Effector CD8-positive, alpha-beta T cell (primary cell): Measurements from ENCODE around the gene PAK5.

Experiments used
- DNase-seq: peaks from one replicate; lab custom pipeline; 2025; lab: John Stamatoyannopoulos, UW

Gene PAK5

DNA sequence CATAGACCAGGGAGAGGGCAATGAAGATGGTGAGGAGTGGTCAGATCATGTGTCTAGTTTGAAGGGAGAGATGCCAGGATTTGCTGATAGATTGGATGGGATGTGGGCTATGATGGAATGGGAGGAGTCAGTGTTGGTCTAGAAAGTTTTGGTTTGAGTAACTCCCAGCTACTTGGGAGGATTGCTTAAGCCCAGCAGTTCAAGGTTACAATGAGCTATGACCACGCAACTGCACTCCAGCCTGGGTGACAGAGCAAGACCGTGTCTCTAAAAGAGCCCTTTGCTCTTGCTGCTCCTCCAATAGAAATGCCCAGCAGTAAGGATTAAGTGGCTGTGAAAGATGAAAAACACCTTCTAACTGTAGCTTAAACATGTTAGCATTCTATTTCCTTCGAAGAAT is 342.7 kb downstream of the PAK5 start:
- no peak for DNase-seq

DNA sequence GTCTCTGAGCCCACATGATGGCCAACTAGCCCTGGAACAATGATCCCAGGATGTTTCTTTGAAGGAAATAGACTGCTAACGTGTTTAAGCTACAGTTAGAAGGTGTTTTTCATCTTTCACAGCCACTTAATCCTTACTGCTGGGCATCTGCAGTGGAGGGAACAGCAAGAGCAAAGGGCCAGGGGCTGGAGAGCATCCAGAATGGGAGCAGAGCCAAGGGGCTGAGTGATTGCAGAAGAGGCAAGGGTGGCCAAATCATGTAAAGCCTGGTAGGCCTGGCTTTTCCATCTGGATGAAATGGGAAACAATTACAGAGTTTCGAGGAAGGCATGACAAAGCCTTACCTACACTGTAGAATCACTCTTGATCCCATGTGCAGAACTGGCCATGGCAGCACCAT is 343.2 kb downstream of the PAK5 start:
- no peak for DNase-seq

DNA sequence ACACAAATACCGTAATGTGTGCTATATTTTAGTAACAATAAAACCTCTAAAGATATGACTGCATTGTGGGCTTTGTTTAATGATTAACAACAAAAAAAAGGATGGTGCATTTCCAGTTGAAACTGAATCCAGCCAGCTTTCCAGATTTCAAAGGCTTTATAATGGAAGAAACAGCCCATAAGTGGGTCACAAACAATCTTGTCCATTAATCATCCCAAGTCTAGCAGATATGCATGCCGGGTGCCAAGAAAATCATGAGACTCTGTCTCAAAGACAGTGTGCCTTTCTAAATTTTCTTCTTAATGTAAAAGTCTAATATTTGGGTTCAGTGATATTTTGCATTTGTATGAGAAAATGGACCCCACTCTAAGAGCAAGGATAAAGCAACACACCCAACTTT is 345.1 kb downstream of the PAK5 start:
- no peak for DNase-seq

DNA sequence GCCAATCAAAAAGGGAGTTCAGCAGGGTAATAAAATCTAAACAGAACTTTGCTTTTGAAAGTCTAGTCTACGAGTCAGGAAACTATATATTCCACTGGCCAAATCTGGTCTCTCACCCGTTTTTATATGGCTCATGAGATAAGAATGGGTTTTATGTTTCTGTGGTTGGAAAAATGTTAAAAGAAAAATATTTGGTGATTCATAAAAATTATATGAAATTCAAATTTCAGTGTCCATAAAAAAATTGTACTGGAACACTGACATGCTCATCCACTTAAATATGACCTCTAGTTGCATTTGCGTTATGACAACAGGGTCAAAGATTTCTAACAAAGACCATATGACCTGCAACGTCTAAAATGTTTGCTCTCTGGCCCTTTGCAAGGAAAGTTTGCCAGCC is 346.8 kb downstream of the PAK5 start:
- DNase-seq, result no peak

DNA sequence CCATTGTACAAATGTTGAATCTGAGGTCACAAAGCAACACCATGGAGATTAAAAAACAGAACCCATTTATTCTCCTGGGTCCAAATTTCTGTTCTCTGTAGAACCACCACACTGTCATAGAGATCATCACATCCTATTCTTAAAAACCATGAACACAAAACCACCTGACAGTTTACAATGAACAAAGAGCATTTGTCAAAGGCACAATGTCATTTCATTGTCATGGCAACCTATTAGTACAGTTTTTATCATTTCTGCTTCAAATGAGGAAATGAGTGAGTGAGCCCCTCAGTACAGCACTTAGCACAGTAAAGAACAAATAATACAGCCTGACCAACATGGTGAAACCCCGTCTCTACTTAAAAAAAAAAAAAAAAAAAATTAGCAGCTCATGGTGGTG is 347.6 kb downstream of the PAK5 start:
- DNase-seq, result no peak

- no peak for DNase-seq
Measured at GRCh38 chr20:9490631-9491030, 348.2 kb downstream of the PAK5 start.

- no peak for DNase-seq
Measured at GRCh38 chr20:9490161-9490560, 348.7 kb downstream of the PAK5 start.

GRCh38 chr20:9488063-9488462 is 350.8 kb downstream of the PAK5 start:
- DNase-seq, result no peak
